Activated CD4-positive, alpha-beta T cell treated with anti-CD3 and anti-CD28 coated beads, Interleukin-10, Interleukin-2, amounts not matched to agents 100 ng/mL and 50 ng/mL, durations not matched to agents 16 hours and 8 hours (primary cell): ENCODE data around the gene PTPRM.
"Not testable (repeated sequence)": the region's sequence is repeated elsewhere in the genome, so short reads cannot be mapped to it uniquely, and the experiment has no call there.

Experiments
- DNase-seq: peaks from one replicate; pipeline ENCODE4 v3.0.0-alpha.2; 2020

Gene PTPRM

DNA sequence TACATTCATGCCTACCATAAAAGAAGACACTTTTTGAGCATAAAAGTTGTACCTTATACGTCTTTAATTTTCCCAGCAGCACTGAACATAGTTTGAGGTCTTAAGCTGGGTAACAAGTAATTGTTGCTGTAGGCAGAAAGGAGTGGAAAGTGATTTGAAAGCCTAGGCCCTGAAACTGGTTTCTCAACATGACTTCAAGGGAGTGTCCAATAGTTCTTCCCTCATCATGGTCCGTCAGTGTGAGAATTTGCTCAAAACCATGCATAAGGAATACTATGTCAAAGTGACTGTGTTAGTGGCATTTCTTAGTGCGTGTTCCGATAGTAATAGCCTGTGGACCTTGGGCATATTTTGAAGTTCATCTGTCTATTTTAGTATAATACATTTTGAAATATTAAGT, 463.1 kb downstream of the PTPRM start:
- no peak for DNase-seq

DNA sequence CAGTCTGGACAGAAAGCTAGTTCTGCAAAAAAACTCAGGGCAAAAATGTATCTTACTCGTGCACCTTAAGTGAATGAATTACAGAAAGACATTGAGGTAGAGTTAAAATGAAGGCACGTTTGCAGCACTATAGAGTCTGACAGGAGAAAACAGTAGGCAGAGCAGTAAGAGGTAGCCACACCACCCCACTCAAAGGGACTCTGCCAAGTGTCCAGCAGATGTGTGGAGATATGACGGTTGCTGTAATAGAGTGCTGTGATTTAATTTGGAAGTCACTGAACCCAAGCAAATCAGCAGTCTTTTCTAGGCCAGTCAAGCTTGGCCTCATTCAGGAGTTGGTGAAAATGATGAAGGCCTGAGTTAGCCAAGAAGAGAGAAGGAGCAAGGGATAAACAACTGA, 464.4 kb downstream of the PTPRM start:
- no peak for DNase-seq

DNA sequence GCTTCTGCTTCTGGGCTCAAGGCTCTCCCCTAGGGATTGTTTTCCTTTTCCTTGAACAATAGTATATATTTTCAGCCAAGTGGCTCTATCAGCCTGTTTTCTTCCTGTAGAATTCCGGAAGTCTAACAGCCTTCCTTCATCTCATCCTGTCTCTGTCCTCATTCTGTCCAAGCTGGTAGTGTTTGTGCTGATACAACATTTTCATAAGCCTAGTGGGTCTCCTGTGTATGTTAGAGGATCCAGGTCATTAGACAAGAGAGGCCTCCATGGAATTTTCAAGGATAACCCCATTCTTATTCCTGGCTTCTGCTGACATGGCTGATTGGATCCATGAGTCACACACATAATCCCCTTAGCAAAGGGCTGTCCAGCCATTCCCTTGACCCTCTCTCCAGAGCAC, 467.6 kb downstream of the PTPRM start:
- DNase-seq: no peak

GRCh38 chr18:8036551-8036950, 469.4 kb downstream of the PTPRM start:
- DNase-seq: no peak

GRCh38 chr18:8037296-8037695, 470.2 kb downstream of the PTPRM start:
- peak; percentile 26 for DNase-seq

- no peak for DNase-seq
Observed at GRCh38 chr18:8040021-8040420, 472.9 kb downstream of the PTPRM start.

DNA sequence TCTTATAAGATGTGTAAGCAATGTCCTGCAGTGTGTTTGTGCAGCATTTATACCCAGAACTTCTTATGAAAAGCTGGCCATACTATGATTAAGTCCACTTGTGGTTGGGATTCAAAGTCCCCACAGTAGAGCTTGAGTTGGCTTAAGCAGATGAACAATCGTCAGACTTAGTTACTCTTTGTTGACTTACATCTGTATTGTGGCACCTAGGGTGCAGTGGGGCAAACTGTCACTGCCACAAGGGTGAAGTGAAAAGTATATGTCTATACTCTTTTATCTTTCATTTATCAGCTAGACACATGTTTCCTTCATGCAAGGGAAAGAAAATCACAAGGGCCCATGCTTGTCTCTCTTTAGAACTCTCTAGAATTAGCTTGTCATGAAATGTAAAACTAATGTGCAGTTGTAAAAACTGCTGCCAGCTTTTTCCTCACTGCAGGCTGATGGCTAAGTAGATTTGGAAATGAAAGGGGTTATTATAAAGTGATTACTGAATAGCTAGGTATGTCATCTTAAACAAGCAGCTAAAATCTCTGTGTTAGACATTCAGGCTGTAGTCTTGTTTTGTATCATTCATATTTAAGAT, 474.5 kb downstream of the PTPRM start:
- DNase-seq: no peak

DNA sequence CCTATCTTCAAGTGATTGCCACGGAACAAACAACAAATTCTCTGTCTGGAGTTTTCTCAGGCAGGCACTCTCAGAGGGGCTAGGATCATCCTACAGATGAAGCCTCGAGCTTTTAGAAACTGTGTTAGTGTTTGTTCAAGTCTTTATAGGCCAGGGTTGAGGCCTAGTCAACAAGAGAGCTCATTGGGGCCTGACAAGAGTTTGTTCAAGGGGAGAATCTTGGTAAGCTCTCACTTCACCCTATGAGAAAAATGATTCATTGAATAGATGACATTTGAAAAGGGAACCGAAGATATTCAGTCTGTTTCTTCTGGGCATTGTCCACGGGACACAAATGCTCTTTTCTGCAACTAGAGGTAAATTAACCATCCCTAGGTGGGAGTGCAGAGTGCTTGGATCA, 476.9 kb downstream of the PTPRM start:
- DNase-seq: no peak

DNA sequence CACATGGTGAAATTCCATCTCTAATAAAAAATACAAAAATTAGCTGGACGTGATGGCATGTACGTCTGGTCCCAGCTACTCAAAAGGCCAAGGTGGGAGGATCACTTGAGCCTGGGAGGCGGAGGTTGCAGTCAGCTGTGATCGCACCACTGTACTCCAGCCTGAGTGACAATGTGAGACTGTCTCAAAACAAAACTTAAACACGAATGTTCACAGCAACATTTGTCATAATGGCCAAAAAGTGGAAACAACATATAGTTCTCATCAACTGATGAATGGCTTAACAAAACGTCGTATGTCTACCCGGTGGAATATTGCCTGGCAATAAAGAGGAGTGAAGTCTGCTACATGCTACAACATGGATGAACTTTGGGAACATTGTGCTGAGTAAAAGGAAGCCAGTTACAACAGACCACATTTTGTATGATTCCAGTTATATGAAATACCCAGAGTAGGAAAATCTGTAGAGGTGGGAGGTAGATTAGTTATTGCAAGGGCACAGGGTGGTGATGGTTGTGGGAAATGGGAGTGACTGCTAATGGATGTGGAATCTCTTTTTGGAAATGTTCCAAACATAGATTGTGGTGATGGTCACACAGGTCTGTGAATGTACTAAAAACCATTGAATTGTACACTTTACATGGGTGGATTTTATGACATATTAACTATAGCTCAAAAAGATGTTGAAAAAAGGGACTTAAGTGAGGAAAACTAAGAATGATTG, 478.2 kb downstream of the PTPRM start:
- peak; percentile 8 for DNase-seq

DNA sequence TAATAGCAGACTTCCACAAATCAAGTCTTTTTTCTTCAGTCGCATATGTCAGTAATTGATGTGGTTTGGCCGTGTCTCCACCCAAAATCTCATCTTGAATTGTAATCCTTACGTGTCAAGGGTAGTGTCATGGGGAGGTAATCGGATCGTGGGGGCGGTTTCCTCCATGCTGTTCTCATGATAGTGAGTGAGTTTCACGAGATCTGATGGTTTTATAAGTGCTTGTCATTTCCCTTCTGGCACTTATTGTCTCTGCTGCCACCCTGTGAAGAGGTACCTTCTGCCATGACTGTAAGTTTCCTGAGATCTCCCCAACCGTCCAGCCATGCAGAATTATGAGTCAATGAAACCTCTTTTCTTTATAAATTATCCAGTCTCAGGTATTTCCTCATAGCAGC, 478.8 kb downstream of the PTPRM start:
- DNase-seq: peak; percentile 39

- DNase-seq: no peak
Observed at GRCh38 chr18:8046441-8046840, 479.3 kb downstream of the PTPRM start.

DNA sequence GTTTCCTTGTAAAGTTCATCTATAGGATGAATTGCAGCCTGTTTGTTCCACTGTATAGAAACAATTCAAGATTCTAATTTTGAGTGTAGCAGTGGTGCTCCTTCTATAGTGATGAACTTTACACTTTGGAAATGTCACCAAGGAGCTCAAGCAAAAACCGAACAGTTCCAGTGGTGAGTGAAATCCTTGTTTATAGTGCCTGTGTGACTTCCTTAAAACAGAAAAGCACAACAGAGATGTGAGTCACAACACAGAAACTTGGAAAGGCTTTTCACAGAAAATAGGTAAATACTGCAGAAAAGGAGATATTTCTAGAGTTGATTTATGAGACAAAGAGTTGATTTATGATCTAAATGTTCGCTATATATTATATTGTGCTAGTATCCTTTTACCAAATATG, 482.0 kb downstream of the PTPRM start:
- no peak for DNase-seq

DNA sequence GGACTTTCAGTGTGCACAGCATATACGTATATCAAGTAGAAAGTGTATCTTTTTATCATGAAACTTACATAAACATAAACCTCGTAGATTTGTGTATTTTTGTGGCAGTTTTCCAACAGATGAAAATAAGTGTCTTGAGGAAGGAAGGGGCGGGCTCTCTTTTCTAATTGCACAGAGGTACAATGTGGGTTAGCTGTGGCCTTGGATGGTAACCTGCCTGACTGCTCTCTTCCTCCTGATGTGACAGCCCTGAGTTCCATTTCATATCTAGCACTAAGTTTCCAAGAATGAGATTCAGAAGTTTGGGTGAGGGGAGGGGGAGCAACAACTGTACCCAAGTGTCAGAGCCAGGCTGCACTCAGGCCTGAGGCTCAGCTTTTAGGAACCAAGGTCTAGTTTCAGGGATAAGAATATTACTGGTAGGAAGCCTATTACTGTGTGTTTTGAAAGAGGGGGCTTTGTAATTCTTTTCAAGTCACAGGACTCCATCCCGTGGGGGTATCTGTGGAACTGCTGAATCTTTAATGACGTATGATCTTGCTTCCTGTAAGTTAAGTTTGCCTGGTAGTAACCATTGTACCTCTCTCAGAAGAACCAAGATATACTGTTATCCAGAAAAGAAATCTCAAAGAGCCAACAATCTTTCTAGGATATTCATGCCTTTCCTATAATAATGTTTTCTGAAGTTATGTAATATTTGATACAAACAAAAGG, 483.7 kb downstream of the PTPRM start:
- no peak for DNase-seq

GRCh38 chr18:8051453-8051852, 484.3 kb downstream of the PTPRM start:
- no peak for DNase-seq

DNA sequence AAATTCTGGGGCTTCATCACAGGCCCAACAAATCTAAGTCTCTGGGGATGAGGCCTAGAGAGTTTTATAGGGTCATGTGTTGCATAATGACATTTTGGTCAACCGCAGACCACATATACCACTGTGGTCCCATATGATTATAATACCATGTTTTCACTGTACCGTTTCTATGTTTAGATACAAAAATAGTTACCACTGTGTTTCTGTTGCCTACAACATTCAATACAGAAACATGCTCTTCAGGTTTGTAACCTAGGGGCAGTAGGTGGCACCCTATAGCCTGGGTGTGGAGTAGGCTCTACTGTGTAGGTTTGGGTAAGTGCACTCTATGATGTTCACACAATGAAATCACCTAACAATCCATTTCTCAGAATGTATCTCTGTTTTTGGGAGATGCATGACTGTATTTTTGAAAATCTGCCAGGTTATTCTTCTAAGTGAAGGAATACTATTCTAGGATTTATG, 485.2 kb downstream of the PTPRM start:
- peak; percentile 26 for DNase-seq

DNA sequence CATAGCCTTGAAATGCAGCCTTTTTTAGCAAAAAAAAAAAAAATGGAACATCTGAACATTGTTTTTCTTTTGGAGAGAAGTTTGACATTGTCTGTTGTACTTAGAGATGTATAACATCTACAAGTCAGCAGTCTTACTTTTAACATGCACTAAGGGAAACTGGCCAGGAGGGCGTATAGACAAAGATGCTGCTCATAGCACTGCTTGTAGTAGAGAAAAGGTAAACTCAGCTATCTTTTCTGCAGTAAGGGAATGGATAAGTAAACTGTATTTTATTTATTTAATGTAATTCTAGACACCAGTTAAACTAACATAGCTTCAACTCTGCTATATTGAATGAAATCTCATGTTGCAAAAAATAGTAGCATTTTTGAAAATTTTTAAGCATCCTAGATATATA, 489.6 kb downstream of the PTPRM start:
- no peak for DNase-seq

- not testable (repeated sequence) for DNase-seq
Observed at GRCh38 chr18:8063152-8063551, 496.0 kb downstream of the PTPRM start.

DNA sequence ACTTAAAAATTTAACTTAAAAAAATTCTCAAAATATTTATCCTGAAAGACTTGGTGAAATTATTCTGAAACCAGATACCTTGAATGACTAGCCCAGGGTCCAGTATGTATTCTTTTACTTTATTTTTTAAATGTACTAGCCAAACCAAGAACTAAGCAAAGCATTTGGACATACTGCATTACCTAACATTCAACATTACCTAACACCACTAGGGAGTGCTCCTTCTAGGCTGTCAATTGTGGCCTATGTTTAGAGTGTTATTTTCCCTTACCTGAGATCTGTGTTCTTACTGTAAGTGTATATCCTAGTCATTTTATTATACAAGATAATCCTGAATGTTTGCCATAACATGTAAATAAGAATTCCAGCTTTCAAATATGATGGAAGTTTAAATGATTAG, 496.6 kb downstream of the PTPRM start:
- DNase-seq: no peak

DNA sequence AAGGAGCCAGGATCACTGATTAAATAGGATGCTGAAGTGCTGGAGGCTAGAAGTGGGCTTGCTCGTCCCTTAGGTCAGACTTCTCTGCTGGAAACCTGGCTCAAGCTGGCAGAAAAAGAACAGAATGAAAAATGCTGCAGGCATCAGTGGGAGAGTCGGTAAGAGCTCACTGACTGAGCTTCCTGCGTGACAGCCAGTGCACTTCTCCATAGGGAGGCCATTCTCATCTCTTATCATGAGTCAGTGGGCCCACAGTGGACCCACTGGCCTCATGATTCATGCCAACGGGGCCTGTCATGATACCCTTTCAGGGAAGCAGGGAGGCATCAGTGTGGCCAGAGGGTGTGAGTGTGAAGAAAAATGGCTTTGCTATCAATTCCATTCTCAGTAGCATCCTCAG, 498.2 kb downstream of the PTPRM start:
- no peak for DNase-seq

GRCh38 chr18:8065773-8066172, 498.7 kb downstream of the PTPRM start:
- no peak for DNase-seq

DNA sequence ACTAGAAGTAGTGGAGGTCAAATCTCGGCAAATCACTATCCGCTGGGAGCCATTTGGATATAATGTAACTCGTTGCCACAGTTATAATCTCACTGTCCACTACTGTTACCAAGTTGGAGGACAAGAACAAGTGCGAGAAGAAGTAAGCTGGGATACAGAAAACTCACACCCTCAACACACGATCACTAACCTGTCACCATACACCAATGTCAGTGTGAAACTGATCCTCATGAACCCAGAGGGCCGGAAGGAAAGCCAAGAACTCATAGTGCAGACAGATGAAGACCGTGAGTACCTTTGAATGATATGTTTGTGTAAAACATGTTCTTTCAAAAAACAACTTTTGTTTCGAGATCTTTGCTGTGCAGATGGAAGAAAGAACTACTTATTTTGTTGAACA, 502.6 kb downstream of the PTPRM start:
- DNase-seq: no peak

GRCh38 chr18:8073167-8073566, 506.1 kb downstream of the PTPRM start:
- no peak for DNase-seq

DNA sequence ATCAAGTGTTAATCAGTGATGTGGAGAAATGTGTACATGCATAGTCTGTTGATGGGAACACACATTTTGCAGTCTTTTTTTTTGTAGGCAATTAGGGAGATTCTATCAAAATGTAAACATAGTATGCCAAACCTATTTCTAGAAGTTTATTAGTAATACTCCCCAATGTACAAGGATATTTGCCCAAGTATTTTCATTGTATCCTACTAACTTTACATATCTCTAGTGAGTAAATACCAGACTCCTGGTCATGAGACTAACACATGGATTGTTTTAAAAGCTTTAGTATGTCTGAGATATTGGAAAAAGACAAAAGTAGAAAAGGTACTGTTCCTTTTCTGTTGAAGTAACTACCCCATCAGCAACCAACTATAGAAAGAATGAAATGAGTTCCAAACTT, 513.0 kb downstream of the PTPRM start:
- DNase-seq: no peak

GRCh38 chr18:8081267-8081666, 514.2 kb downstream of the PTPRM start:
- DNase-seq: no peak
